IPS DF 6.9 (cell line): Measurements from ENCODE around the gene ALK.
"Not testable (repeated sequence)": the region's sequence is repeated elsewhere in the genome, so short reads cannot be mapped to it uniquely, and the experiment has no call there.

Experiments used
- DNase-seq: peaks from one replicate; pipeline ENCODE4 v3.0.0-alpha.2; 2013; ENCODE audit warnings: low read depth, low spot score
- H3K27ac ChIP-seq: one replicate; pipeline ENCODE4 v1.5.1; 2013; ENCODE audit warnings: low read length, control low read depth
- H3K27me3 ChIP-seq: 2 replicates; pipeline ENCODE4 v1.6.1; 2013; ENCODE audit warnings: mild to moderate bottlenecking, low read length; ENCODE audit not compliant: control insufficient read depth, insufficient read depth
- H3K36me3 ChIP-seq: 2 replicates; pipeline ENCODE4 v1.6.1; 2013; ENCODE audit warnings: low read length; ENCODE audit not compliant: control insufficient read depth, insufficient read depth
- H3K4me1 ChIP-seq: 2 replicates; pipeline ENCODE4 v1.6.1; 2013; ENCODE audit warnings: low read length; ENCODE audit not compliant: control insufficient read depth, insufficient read depth
- H3K4me3 ChIP-seq: 2 replicates; pipeline ENCODE4 v1.5.1; 2013; ENCODE audit warnings: mild to moderate bottlenecking, low read length
- H3K9me3 ChIP-seq: 2 replicates; pipeline ENCODE4 v1.6.1; 2013; ENCODE audit warnings: low read length, inconsistent platforms; ENCODE audit not compliant: control insufficient read depth, insufficient read depth
- WGBS: extraction: QIAGEN DNeasy Blood & Tissue Kit; methylation state at CpG from one replicate; pipeline ENCODE4 v1.1.7; 2013; ENCODE audit warnings: mixed read lengths, missing lambda C conversion rate; ENCODE audit not compliant: insufficient read length, insufficient coverage; 5-methylcytosine and 5-hydroxymethylcytosine counted together

The ALK gene

DNA sequence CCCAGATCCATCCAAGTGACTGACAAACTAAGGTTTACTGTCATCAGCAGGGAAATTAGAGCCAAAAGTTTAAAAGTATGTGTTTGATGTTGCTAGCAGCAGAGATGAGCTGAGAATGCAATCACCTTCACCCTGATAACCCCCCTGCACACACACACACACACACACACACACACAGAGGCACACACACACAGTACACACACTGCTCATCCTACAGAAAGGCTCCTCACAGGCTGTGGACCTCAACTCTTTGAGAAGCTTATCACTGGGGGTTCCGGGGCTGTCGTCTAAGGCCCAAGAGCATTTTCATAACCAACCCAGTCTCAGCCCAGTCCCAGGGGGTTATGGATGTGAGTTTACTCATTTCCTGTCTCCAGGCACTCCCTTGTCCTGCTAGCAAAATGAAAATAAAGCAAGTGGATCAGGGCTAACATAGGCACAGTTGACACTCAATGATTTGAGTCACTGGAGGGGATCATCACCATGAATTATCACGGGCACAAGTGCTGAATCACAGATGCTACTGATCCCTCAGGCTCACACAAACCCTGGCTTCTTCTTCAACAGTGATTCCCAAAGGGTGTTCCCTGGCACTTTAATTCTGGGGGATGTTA lies 76.6 kb downstream of the ALK start:
- Histone ChIP-seq H3K4me1 (no peaks in the 10 kb centered on the region), H3K36me3 (no peaks in the 10 kb centered on the region), H3K4me3 (no peak overlapping the region), H3K9me3 (no peaks in the 10 kb centered on the region), H3K27ac (no peak overlapping the region), H3K27me3 (no peaks in the 10 kb centered on the region)
- no peak for DNase-seq
- WGBS: no CpG with 5 or more reads among the region's 3 CpGs

DNA sequence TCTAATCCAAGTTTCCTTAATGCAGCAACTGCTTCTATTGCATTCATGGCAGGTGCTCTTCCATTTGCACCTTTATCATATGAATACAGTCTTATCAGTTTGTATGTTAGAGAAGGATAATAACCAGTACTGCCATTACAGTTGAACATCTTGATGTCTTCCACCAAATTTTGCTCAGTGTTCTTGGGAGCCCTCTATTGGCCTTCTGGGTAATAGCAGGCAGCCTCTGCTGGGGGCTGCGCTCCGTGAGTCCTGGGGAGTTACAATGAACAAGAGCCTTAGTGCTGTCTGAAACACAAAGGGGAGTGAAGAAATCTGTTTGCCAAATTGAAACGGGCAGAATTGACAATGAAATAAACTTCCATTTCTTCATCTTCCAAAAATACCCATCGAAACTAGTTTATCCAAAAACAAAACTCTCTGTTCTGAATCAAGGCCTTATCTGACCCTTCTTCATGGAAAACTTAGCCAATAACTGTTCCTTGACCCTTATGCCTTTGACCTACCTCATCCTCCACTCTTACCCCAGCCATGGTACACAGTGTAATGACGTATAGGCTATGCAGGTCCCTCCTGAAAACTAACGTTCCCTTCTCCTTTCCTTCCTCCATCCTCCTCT lies 79.9 kb downstream of the ALK start:
- H3K27me3 ChIP-seq: no peaks in the 10 kb centered on the region
- no CpG with 5 or more reads among the region's 6 CpGs for WGBS
- DNase-seq: no peak
- H3K9me3 ChIP-seq: no peaks in the 10 kb centered on the region
- no peak overlapping the region for H3K27ac ChIP-seq
- no peak overlapping the region for H3K4me3 ChIP-seq
- no peaks in the 10 kb centered on the region for H3K4me1 ChIP-seq
- H3K36me3 ChIP-seq: no peaks in the 10 kb centered on the region

DNA sequence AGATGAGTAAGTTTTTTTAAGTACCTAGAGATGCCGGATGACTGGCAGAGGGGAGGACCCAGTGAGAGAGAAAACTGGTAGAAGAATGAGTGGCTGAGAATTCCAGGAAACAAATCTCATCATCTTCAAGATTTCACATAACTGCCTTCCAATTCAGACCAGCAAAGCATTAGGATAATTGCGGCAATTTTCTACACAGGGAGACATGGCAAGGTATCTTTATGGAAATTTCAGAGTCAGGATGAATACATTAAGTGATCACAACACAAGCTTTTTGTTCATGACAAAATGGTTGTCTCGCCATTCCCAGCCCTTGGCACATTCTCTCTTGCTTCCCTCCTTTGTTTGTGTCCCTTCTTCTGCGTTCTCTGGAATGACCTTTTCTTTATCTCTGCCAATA lies 82.1 kb downstream of the ALK start:
- Histone ChIP-seq H3K4me1 (no peaks in the 10 kb centered on the region), H3K4me3 (no peak overlapping the region), H3K27me3 (no peaks in the 10 kb centered on the region), H3K36me3 (no peaks in the 10 kb centered on the region), H3K27ac (no peak overlapping the region), H3K9me3 (no peaks in the 10 kb centered on the region)
- no CpG with 5 or more reads among the region's 4 CpGs for WGBS
- DNase-seq: no peak

DNA sequence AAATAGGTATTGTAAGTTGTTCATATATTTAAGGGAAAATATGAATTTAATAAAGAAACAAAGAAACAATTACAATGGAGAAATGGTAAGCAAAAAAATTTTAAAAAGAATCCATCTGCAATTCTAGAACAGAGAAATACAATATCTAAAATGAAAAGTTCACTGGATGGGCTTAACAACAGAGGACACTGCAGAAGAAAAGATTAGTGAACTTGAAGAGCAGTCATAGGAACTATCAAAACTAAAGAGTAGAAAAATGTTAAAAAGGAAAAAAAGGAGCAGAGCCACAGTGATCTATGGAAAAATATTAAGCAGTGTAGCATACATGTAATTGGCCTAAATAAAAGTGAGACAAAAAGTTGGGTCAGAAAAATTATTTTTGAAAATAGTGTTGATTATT lies 83.5 kb downstream of the ALK start:
- Histone ChIP-seq H3K4me1 (no peaks in the 10 kb centered on the region), H3K9me3 (no peaks in the 10 kb centered on the region), H3K4me3 (no peak overlapping the region), H3K27ac (no peak overlapping the region), H3K36me3 (no peaks in the 10 kb centered on the region), H3K27me3 (no peaks in the 10 kb centered on the region)
- no peak for DNase-seq

DNA sequence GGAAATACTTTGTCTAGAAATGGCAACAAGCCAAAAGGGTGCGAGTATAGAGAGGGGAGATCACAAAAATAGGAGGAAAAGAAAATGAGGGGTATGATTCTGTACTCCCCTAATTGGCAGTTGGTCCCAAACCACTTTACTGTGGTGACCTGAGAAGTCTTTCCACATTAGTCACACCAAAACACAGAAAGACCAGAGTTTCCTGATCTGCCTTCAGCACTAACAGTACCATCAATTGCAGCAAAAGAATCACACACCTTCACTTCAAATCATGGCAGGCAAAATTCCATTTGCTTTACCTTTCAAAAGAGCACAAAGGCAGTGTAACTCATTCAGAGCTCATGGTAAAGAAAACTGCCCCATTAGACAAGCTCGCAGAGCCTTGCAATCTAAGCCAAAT lies 86.8 kb downstream of the ALK start:
- no peak overlapping the region for H3K27ac ChIP-seq
- DNase-seq: no peak
- H3K4me3 ChIP-seq: no peak overlapping the region
- no peaks in the 10 kb centered on the region for H3K9me3 ChIP-seq
- no peaks in the 10 kb centered on the region for H3K4me1 ChIP-seq
- no peaks in the 10 kb centered on the region for H3K36me3 ChIP-seq
- no CpG with 5 or more reads among the region's 2 CpGs for WGBS
- H3K27me3 ChIP-seq: no peaks in the 10 kb centered on the region

DNA sequence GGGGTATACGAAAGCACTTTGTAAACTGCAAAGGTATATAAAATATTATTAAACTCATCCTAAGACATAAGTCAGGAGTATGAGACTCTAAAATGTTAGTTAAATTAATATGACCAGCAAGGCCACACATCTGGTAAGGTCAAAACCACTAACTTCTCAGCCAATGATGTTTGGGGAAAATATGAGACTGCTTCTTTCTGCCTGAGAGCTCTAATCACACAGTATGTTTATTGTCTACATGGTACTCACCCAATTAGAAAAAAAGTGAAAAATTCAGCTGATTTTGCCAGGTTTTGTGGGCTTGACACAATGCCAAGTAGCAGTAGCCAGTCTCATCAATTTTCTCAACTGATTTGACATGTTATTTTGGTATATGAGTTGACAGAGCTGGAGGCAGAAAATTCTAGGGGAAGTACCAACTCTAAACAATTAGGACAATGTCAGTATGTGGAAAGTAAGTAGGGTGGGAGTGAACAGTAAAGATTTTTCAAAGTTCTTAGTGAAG lies 87.3 kb downstream of the ALK start:
- Histone ChIP-seq H3K4me3 (no peak overlapping the region), H3K9me3 (no peaks in the 10 kb centered on the region), H3K36me3 (no peaks in the 10 kb centered on the region), H3K4me1 (no peaks in the 10 kb centered on the region), H3K27ac (no peak overlapping the region), H3K27me3 (no peaks in the 10 kb centered on the region)
- WGBS: no CpG with 5 or more reads among the region's 1 CpG
- no peak for DNase-seq

DNA sequence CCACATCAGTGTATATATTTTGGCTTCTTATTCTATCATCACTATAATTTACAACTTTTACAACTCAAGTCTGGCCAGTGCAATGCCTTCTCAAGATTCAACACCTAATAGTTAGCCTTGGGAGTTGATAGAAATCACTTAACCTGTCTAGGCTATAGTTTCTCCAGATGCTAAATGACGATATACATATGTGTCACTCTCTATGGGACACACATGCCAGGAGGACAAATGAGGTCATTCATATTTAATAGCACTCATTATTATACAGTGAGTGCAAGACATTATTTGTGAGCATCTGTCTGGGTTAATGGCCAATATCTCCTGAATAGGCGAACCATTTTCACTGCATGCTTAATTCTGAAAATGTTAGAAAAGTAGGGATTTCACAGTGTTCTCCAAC lies 89.8 kb downstream of the ALK start:
- no CpG with 5 or more reads among the region's 2 CpGs for WGBS

DNA sequence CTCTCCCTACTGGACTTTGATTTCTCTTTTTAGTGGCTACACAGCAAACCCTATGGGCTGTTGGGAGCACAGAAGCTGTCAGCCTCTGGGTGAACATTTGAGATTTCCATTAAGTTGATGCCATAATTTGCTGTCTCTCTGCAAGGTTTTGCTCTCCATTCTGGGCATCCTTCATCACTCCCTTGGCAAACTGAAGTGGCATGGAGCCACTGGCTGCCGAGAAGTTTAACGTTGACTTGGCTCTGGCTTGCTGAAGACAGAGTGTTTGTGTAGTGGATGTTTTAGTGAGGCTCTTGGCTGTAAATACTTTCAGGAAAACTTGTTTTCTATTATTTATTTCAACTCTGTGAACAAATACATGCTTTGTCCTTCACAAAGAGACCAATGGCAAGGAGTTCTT lies 91.5 kb downstream of the ALK start:
- H3K4me3 ChIP-seq: no peak overlapping the region
- H3K27ac ChIP-seq: no peak overlapping the region
- no peaks in the 10 kb centered on the region for H3K36me3 ChIP-seq
- no peaks in the 10 kb centered on the region for H3K27me3 ChIP-seq
- WGBS: no CpG with 5 or more reads among the region's 2 CpGs
- DNase-seq: no peak
- no peaks in the 10 kb centered on the region for H3K9me3 ChIP-seq
- H3K4me1 ChIP-seq: no peaks in the 10 kb centered on the region

More for the DNA sequence above, 89.8 kb downstream of the ALK start:
- no peak for DNase-seq
- H3K36me3 ChIP-seq: no peaks in the 10 kb centered on the region
- H3K4me3 ChIP-seq: no peak overlapping the region
- no peak overlapping the region for H3K27ac ChIP-seq
- H3K27me3 ChIP-seq: no peaks in the 10 kb centered on the region
- H3K4me1 ChIP-seq: no peaks in the 10 kb centered on the region
- H3K9me3 ChIP-seq: no peaks in the 10 kb centered on the region

DNA sequence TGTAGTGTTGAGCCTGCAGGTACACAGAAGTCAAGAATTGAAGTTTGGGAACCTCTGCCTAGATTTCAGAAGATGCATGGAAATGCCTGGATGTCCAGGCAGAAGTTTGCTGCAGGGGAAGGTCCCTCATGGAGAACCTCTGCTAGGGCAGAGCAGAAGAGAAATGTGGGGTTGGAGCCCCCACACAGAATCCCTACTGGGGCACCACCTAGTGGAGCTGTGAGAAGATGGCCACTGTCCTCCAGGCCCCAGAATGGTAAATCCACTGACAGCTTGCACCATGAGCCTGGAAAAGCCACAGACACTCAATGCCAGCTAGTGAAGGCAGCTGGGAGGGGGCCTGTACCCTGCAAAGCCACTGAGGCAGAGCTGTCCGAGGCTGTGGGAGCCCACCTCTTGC lies 97.2 kb downstream of the ALK start:
- not testable (repeated sequence) for H3K4me1 ChIP-seq, H3K27me3 ChIP-seq, H3K4me3 ChIP-seq, DNase-seq, H3K9me3 ChIP-seq, H3K27ac ChIP-seq, H3K36me3 ChIP-seq
- WGBS: no CpG with 5 or more reads among the region's 1 CpG

DNA sequence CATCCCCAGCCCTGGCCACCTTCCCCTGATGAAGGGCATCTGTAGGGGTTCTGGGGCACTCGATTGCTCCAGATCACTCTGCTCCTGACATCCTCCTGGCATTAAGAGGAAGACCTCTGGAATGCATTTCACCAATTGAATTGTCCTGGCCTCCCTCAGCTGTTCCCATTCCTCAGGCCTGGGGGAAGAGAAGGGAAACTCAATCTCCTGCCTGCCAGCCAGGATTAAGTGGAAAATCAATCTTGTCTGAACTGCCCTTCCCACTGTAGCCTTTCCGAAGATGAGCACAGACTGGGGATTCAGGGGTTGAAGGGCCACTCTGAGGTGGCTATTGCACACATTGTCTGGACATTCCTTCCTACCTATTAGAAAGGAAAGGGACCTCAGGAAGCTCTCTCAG lies 99.8 kb downstream of the ALK start:
- Histone ChIP-seq H3K9me3 (no peaks in the 10 kb centered on the region), H3K27ac (no peak overlapping the region), H3K4me3 (no peak overlapping the region), H3K4me1 (peaks cover under 1% of the 10 kb centered on the region; the same call in 1 of the 2 replicates), H3K27me3 (no peaks in the 10 kb centered on the region), H3K36me3 (no peaks in the 10 kb centered on the region)
- no peak for DNase-seq
- WGBS: no CpG with 5 or more reads among the region's 2 CpGs

DNA sequence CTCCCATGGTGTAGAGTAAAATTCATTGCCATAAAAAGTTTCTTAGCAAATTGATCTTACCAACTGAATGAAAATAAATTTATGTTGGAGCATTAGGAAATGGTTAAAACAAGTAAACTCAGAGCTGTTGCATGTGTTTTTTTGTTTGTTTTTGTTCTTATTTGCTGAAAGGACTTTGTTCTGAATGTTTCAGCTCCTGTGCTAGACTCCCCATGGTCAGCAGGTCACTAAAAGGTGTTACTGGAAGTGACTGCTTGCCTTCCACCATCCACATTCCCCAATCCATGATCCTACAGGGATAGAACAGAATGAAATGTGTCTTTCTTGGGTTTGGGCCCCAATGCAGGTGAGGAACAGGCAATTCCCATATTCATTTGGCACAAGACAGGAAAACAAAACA lies 101.8 kb downstream of the ALK start:
- Histone ChIP-seq H3K4me1 (peaks cover 2% of the 10 kb centered on the region), H3K27ac (no peak overlapping the region), H3K4me3 (no peak overlapping the region), H3K36me3 (no peaks in the 10 kb centered on the region), H3K27me3 (no peaks in the 10 kb centered on the region), H3K9me3 (no peaks in the 10 kb centered on the region)
- no peak for DNase-seq
